Esophagus muscularis mucosa (tissue), 4 donors: ENCODE data around the gene CHST9.

Source experiments
- CTCF ChIP-seq, 3 experiments: fragments of 200-600 bp in 2 of 3; fragments of 450-650 bp in 1 of 3; sonication (generic) in 2 of 3; IDR thresholded peaks; one replicate each; pipeline ENCODE4 v1.5.1; 2017 to 2019; ENCODE audit warnings: antibody characterized with exemption in 3 of 3, mild to moderate bottlenecking in 2 of 3, moderate library complexity in 1 of 3
- EP300 ChIP-seq: sonication (generic); formaldehyde crosslinking; IDR thresholded peaks from one replicate; pipeline ENCODE4 v1.6.1; 2017; ENCODE audit warnings: antibody characterized with exemption
- POLR2A ChIP-seq: fragments of 450-650 bp; IDR thresholded peaks from one replicate; pipeline ENCODE4 v1.6.1; 2017; ENCODE audit warnings: antibody characterized with exemption, moderate library complexity, mild to moderate bottlenecking, low read depth

GRCh38 chr18:27164905-27165304 is 20.2 kb downstream of the CHST9 start:
- TF ChIP-seq CTCF (IDR thresholded peaks at IDR 0.05) (no peak), POLR2A (no peak), EP300 (no peak)
